Gastrocnemius medialis (tissue), 4 donors: ENCODE results near the gene OSGIN1. TPM values are rescaled to one million over a fixed set of nuclear protein-coding genes. Genes with fewer than 3 reads are reported as not detected.
A peak's percentile ranks its signal among the peaks of the same experiment; 100 is the strongest.

Source experiments
- ATAC-seq, 2 donors: fragments of 150-250 bp; one replicate each; pipeline ENCODE4 v1.9.1; 2016
- DNase-seq, 2 donors: peaks; one replicate each; pipeline ENCODE4 v3.0.0-alpha.2; 2019
- H3K27ac ChIP-seq, 4 donors: fragments of 200-600 bp; sonication (generic); 1 replicate in 1 of 4; 2 replicates in 3 of 4; pipeline ENCODE4 v1.5.1; 2016 to 2018; ENCODE audit warnings: mild to moderate bottlenecking in 2 of 4, moderate library complexity in 1 of 4
- H3K27me3 ChIP-seq, 3 donors: fragments of 200-600 bp; sonication (generic) in 2 of 3; 1 replicate in 1 of 3; 2 replicates in 2 of 3; pipeline versions ENCODE4 v1.5.1 to v1.6.0; 2016 to 2019; ENCODE audit warnings: mild to moderate bottlenecking in 1 of 3, moderate library complexity in 1 of 3
- H3K36me3 ChIP-seq, 2 donors: fragments of 200-600 bp; sonication (generic) in 1 of 2; one replicate each; pipeline ENCODE4 v1.5.1; 2017 to 2018
- H3K4me1 ChIP-seq, 2 donors: fragments of 200-600 bp; sonication (generic) in 1 of 2; one replicate each; pipeline ENCODE4 v1.5.1; 2016 to 2017; ENCODE audit warnings: mild to moderate bottlenecking in 2 of 2
- H3K4me3 ChIP-seq, 4 donors: fragments of 200-600 bp; sonication (generic) in 3 of 4; 1 replicate in 1 of 4; 2 replicates in 3 of 4; pipeline ENCODE4 v1.5.1; 2016 to 2019; ENCODE audit warnings: mild to moderate bottlenecking in 2 of 4
- H3K9me3 ChIP-seq, 3 donors: fragments of 200-600 bp; sonication (generic) in 2 of 3; 1 replicate in 1 of 3; 2 replicates in 2 of 3; pipeline ENCODE4 v1.5.1; 2016 to 2019
- POLR2A ChIP-seq, 2 donors: fragments of 450-650 bp; IDR thresholded peaks; one replicate each; pipeline ENCODE4 v1.6.1; 2017; ENCODE audit warnings: antibody characterized with exemption in 2 of 2, mild to moderate bottlenecking in 2 of 2, moderate library complexity in 2 of 2
- in situ Hi-C, 4 donors: fragments of 200-750 bp; cut with MboI; loops; one replicate each; pipeline versions ENCODE4 v1.15.0 to v1.8.0; 2017; ENCODE audit warnings: low sequenced_read_pairs in 4 of 4
- intact Hi-C: fragments of 100-400 bp; cut with DNase I; formaldehyde crosslinking; loops from one replicate; pipeline ENCODE4 v1.15.1; 2023; ENCODE audit warnings: low total_unique reads
- total RNA-seq, 4 donors: library from RNA; depleted of rRNA; stranded (reverse); fragments of >200 nt; gene quantifications; one replicate each; pipeline versions ENCODE4 v1.1.0 to v1.2.3, GENCODE V29; 2016
- TF ChIP-seq, protein P1 (sequence below), 5 experiments: fragments of 450-650 bp in 3 of 5; fragments of 200-600 bp in 2 of 5; sonication (generic) in 2 of 5; IDR thresholded peaks in 4 of 5; conservative IDR thresholded peaks in 1 of 5; 1 replicate in 4 of 5; 2 replicates in 1 of 5; pipeline ENCODE4 v1.5.1; 2016 to 2019; ENCODE audit warnings: antibody characterized with exemption in 5 of 5, mild to moderate bottlenecking in 3 of 5, moderate library complexity in 3 of 5

Gene OSGIN1
- total RNA-seq, 4 donors from 2014 or later: 9.6 to 24.9 (median 13.2) TPM

GRCh38 chr16:83975590-83976260 is 22.7 kb downstream of the OSGIN1 start:
- intact Hi-C loops (no loop called here), in situ Hi-C loops (loop anchor here in 1 of 4 donors (10.0 kb wide), 1 partner anchor 79 kb away; no protein-coding TSS in a partner anchor)
- no peak for TF ChIP-seq POLR2A (IDR thresholded peaks at IDR 0.05)
- TF ChIP-seq, protein P1, sequence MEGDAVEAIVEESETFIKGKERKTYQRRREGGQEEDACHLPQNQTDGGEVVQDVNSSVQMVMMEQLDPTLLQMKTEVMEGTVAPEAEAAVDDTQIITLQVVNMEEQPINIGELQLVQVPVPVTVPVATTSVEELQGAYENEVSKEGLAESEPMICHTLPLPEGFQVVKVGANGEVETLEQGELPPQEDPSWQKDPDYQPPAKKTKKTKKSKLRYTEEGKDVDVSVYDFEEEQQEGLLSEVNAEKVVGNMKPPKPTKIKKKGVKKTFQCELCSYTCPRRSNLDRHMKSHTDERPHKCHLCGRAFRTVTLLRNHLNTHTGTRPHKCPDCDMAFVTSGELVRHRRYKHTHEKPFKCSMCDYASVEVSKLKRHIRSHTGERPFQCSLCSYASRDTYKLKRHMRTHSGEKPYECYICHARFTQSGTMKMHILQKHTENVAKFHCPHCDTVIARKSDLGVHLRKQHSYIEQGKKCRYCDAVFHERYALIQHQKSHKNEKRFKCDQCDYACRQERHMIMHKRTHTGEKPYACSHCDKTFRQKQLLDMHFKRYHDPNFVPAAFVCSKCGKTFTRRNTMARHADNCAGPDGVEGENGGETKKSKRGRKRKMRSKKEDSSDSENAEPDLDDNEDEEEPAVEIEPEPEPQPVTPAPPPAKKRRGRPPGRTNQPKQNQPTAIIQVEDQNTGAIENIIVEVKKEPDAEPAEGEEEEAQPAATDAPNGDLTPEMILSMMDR (IDR thresholded peaks at IDR 0.05 in 4 of 5, conservative IDR thresholded peaks at IDR 0.05 in 1 of 5): no peak
- Histone ChIP-seq H3K4me1 (no peaks in the 10 kb centered on the region), H3K36me3 (no peaks in the 10 kb centered on the region), H3K27ac (no peak overlapping the region), H3K27me3 (no peaks in the 10 kb centered on the region), H3K4me3 (no peak overlapping the region), H3K9me3 (no peaks in the 10 kb centered on the region)
- no peak for DNase-seq
- ATAC-seq: no peak

DNA sequence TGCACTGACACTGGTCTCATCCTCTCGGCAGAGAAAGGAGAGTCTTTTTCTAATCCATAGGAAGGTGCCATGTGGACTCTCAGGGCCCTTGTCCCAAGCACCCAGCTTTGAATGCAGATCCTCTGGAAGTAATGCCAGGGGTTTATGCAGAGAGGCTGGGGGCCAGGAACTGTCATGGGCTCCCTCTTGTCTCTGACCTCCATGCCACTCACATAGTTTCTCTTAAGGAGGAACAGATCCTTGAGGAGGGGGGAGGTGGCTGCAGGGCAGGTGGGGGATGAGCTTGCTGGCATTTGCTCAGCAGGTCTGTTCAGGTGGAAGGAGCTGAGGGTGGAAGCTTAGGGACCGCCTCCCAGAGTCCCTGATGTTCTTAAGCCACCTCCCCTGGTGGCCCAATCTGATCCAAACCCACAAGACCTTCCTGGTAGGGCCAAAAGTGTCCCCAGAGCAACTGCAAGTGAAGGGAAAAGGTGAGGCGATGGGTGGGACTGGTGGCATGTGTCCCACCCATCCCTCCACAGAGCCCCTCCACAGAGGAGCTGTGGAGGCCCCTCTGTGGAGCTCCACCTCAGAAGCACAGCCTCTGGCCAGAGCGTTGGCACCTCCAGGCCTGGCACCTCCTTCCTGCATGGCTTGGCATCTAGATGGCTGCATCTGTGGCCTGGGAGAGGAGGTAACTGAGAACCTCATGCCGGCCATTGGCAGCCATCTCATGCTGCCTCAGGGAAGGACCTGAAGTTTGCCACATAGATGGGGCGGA is 24.2 kb downstream of the OSGIN1 start:
- Histone ChIP-seq H3K27me3 (no peaks in the 10 kb centered on the region), H3K9me3 (no peaks in the 10 kb centered on the region), H3K36me3 (no peaks in the 10 kb centered on the region), H3K27ac (no peak overlapping the region), H3K4me3 (no peak overlapping the region), H3K4me1 (no peaks in the 10 kb centered on the region)
- ATAC-seq (no peak), DNase-seq (peak in 1 of 2 donors; percentile 4)
- in situ Hi-C loops: loop anchor here in 1 of 4 donors (10.0 kb wide), 1 partner anchor 78 kb away; no protein-coding TSS in a partner anchor
- intact Hi-C loops: no loop called here
- TF ChIP-seq POLR2A (IDR thresholded peaks at IDR 0.05): no peak
- TF ChIP-seq, protein P1 (IDR thresholded peaks at IDR 0.05 in 4 of 5, conservative IDR thresholded peaks at IDR 0.05 in 1 of 5): no peak

DNA sequence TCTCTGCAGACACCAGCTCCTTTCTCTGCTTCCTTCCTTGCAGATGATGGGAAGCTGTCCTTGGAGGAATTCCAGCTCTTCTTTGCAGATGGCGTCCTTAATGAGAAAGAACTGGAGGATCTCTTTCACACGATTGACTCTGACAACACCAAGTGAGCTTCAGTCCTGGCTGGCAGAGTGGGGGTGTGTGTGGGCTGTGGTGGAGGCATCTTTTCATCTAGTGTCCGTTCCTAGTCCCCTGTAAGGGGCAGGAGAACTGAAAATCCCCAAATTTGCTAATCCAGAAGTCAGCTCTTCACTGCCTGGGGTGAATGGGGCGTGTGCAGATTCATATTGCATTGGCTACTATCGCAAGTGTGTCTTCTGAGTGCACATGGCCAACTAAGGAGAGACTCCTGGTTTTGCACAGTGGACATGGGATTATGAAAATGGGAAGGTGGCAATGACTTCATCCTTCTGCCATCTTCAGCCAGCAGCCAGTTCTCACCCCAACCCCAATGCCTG is 25.4 kb downstream of the OSGIN1 start:
- Histone ChIP-seq H3K27ac (no peak overlapping the region), H3K4me3 (no peak overlapping the region), H3K4me1 (no peaks in the 10 kb centered on the region), H3K9me3 (no peaks in the 10 kb centered on the region), H3K27me3 (no peaks in the 10 kb centered on the region), H3K36me3 (no peaks in the 10 kb centered on the region)
- in situ Hi-C loops (loop anchor here in 1 of 4 donors (10.0 kb wide), 1 partner anchor 76 kb away; no protein-coding TSS in a partner anchor), intact Hi-C loops (no loop called here)
- ATAC-seq (no peak), DNase-seq (no peak)
- TF ChIP-seq POLR2A (IDR thresholded peaks at IDR 0.05): no peak
- TF ChIP-seq, protein P1 (IDR thresholded peaks at IDR 0.05 in 4 of 5, conservative IDR thresholded peaks at IDR 0.05 in 1 of 5): no peak

GRCh38 chr16:83979441-83979840 is 26.4 kb downstream of the OSGIN1 start:
- Histone ChIP-seq H3K27me3 (no peaks in the 10 kb centered on the region), H3K4me1 (no peaks in the 10 kb centered on the region), H3K4me3 (no peak overlapping the region), H3K36me3 (no peaks in the 10 kb centered on the region), H3K9me3 (no peaks in the 10 kb centered on the region), H3K27ac (no peak overlapping the region)
- TF ChIP-seq, protein P1 (IDR thresholded peaks at IDR 0.05 in 4 of 5, conservative IDR thresholded peaks at IDR 0.05 in 1 of 5): no peak
- TF ChIP-seq POLR2A (IDR thresholded peaks at IDR 0.05): no peak
- in situ Hi-C loops: loop anchor here in 1 of 4 donors (10.0 kb wide), 1 partner anchor 75 kb away; no protein-coding TSS in a partner anchor
- ATAC-seq (no peak), DNase-seq (no peak)
- intact Hi-C loops: no loop called here
